Amniotic stem cell (primary cell): ENCODE data around the gene RFT1.

Experiments
- DNase-seq: peaks from one replicate; lab custom pipeline; 2025; lab: John Stamatoyannopoulos, UW

RFT1 gene

GRCh38 chr3:53084310-53085001 lies 45.8 kb downstream of the RFT1 start:
- no peak for DNase-seq

- no peak for DNase-seq
Measured at GRCh38 chr3:53083949-53084309, 46.3 kb downstream of the RFT1 start.

GRCh38 chr3:53083521-53083920 lies 46.7 kb downstream of the RFT1 start:
- no peak for DNase-seq

- DNase-seq: no peak
Measured at GRCh38 chr3:53082736-53083135, 47.5 kb downstream of the RFT1 start.

- DNase-seq: no peak
Measured at GRCh38 chr3:53081318-53081717, 48.9 kb downstream of the RFT1 start.

GRCh38 chr3:53080612-53081205 lies 49.5 kb downstream of the RFT1 start:
- DNase-seq: no peak

GRCh38 chr3:53079791-53080555 lies 50.3 kb downstream of the RFT1 start:
- DNase-seq: no peak

- DNase-seq: no peak
Measured at GRCh38 chr3:53079147-53079546, 51.1 kb downstream of the RFT1 start.

GRCh38 chr3:53078656-53079055 lies 51.6 kb downstream of the RFT1 start:
- DNase-seq: no peak

- DNase-seq: no peak
Measured at GRCh38 chr3:53077476-53078220, 52.6 kb downstream of the RFT1 start.

GRCh38 chr3:53075743-53076140 lies 54.5 kb downstream of the RFT1 start:
- no peak for DNase-seq

- DNase-seq: no peak
Measured at GRCh38 chr3:53074761-53075742, 55.2 kb downstream of the RFT1 start.

GRCh38 chr3:53074366-53074696 lies 55.9 kb downstream of the RFT1 start:
- DNase-seq: no peak

- no peak for DNase-seq
Measured at GRCh38 chr3:53073553-53074365, 56.5 kb downstream of the RFT1 start.

- peak; percentile 33 for DNase-seq
Measured at GRCh38 chr3:53072653-53073552, 57.3 kb downstream of the RFT1 start.

GRCh38 chr3:53071882-53072431 lies 58.3 kb downstream of the RFT1 start:
- DNase-seq: no peak

GRCh38 chr3:53069422-53070068 lies 60.7 kb downstream of the RFT1 start:
- DNase-seq: no peak

GRCh38 chr3:53068176-53068575 lies 62.1 kb downstream of the RFT1 start:
- DNase-seq: no peak

- DNase-seq: no peak
Measured at GRCh38 chr3:53067567-53067966, 62.7 kb downstream of the RFT1 start.
